Measurements from ENCODE around the gene DCP1A. TPM values are rescaled to one million over a fixed set of nuclear protein-coding genes. Genes with fewer than 3 reads are reported as not detected.

DCP1A gene
- total RNA-seq, 2 experiments from 2014 or later: 29.9 to 32.0 TPM

- ATAC-seq: no peak
- CTCF ChIA-PET: no interaction called here
These were observed 82.6 kb downstream of the DCP1A start for GRCh38 chr3:53264718-53265117.

GRCh38 chr3:53263907-53264306 is 83.4 kb downstream of the DCP1A start:
- Mint-ChIP-seq H3K27me3 (no peaks in the 10 kb centered on the region), H3K9me3 (no peaks in the 10 kb centered on the region), H3K4me1 (ENCODE audit: low read depth) (no peaks in the 10 kb centered on the region), H3K36me3 (ENCODE audit: low read depth) (no peaks in the 10 kb centered on the region), H3K4me3 (no peak overlapping the region), H3K27ac (no peak overlapping the region)
- ChIA-PET POLR2A (no interaction called here), CTCF (no interaction called here)
- no peak for DNase-seq
- TF ChIP-seq, protein P1, sequence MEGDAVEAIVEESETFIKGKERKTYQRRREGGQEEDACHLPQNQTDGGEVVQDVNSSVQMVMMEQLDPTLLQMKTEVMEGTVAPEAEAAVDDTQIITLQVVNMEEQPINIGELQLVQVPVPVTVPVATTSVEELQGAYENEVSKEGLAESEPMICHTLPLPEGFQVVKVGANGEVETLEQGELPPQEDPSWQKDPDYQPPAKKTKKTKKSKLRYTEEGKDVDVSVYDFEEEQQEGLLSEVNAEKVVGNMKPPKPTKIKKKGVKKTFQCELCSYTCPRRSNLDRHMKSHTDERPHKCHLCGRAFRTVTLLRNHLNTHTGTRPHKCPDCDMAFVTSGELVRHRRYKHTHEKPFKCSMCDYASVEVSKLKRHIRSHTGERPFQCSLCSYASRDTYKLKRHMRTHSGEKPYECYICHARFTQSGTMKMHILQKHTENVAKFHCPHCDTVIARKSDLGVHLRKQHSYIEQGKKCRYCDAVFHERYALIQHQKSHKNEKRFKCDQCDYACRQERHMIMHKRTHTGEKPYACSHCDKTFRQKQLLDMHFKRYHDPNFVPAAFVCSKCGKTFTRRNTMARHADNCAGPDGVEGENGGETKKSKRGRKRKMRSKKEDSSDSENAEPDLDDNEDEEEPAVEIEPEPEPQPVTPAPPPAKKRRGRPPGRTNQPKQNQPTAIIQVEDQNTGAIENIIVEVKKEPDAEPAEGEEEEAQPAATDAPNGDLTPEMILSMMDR (IDR thresholded peaks at IDR 0.05): no peak
- intact Hi-C loops (cut with micrococcal nuclease): no loop called here
- ATAC-seq: no peak

More at GRCh38 chr3:53264718-53265117, 82.6 kb downstream of the DCP1A start:
- Mint-ChIP-seq H3K4me1 (ENCODE audit: low read depth) (peaks cover 1% of the 10 kb centered on the region), H3K27me3 (no peaks in the 10 kb centered on the region), H3K36me3 (ENCODE audit: low read depth) (no peaks in the 10 kb centered on the region), H3K4me3 (no peak overlapping the region), H3K27ac (no peak overlapping the region), H3K9me3 (no peaks in the 10 kb centered on the region)
- intact Hi-C loops (cut with micrococcal nuclease): no loop called here
- POLR2A ChIA-PET: no interaction called here
- DNase-seq: no peak
- TF ChIP-seq, protein P1 (IDR thresholded peaks at IDR 0.05): no peak

DNA sequence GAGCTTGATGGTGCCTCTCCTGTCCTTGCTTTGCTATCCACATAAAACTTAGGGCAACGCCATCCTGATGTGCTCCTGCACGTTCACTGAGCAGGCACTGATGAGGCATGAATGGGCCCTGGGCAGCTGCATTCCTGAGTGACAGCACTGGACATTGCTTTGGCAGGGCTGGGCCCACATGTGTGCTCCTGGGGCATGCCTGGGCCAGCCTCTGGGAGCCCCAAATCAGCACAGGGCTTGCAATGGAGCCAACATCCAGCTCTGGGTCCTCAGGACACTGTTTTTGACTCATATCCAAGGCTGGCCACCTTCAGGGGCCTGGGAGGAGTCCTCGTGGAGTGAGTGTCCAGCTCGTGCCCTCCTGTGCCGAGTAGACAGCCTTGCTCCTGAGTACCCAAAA is 85.6 kb downstream of the DCP1A start:
- ChIA-PET CTCF (interaction anchor here (0.8 kb wide), 1 partner anchor 38 kb away, joined by 5 read pairs; no protein-coding TSS in a partner anchor), POLR2A (interaction anchor here (1.0 to 1.2 kb wide), 2 partner anchors 9 to 25 kb away, joined by 3 read pairs; no protein-coding TSS in a partner anchor)
- ATAC-seq (no peak), DNase-seq (no peak)
- intact Hi-C loops (cut with micrococcal nuclease): no loop called here
- TF ChIP-seq, protein P1 (IDR thresholded peaks at IDR 0.05): no peak
- Mint-ChIP-seq H3K27me3 (no peaks in the 10 kb centered on the region), H3K4me1 (ENCODE audit: low read depth) (no peaks in the 10 kb centered on the region), H3K9me3 (no peaks in the 10 kb centered on the region), H3K36me3 (ENCODE audit: low read depth) (no peaks in the 10 kb centered on the region), H3K27ac (no peak overlapping the region), H3K4me3 (no peak overlapping the region)

DNA sequence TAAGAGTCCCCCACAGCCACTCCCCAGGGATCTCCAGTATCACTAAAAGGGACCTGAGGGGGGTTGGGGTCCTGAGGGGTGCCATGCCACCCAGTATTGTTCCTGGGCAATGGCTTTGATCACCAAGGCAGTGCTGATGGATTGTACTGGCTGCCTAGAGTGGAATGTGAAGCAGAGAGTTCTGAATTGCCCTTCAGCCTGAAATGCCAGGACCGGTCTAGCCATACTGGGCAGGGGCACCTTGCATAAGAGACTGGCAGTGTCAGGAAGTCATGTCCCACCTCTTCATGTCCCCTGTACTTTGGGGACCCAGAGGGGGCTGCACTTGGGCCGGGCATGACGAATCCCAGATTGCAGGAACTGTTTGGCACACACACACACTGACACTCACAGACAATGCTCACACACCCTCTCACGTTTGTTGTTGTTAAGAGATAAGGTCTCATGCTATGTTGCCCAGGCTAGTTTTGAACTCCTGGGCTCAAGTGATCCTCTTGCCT is 87.0 kb downstream of the DCP1A start:
- H3K27ac Mint-ChIP-seq: no peak overlapping the region
- no peaks in the 10 kb centered on the region for H3K27me3 Mint-ChIP-seq
- ChIA-PET CTCF (no interaction called here), POLR2A (no interaction called here)
- intact Hi-C loops (cut with micrococcal nuclease): no loop called here
- ATAC-seq: no peak
- no peak overlapping the region for H3K4me3 Mint-ChIP-seq
- H3K9me3 Mint-ChIP-seq: no peaks in the 10 kb centered on the region
- H3K4me1 Mint-ChIP-seq (ENCODE audit: low read depth): no peaks in the 10 kb centered on the region
- H3K36me3 Mint-ChIP-seq (ENCODE audit: low read depth): no peaks in the 10 kb centered on the region
- TF ChIP-seq, protein P1 (IDR thresholded peaks at IDR 0.05): no peak
- no peak for DNase-seq

DNA sequence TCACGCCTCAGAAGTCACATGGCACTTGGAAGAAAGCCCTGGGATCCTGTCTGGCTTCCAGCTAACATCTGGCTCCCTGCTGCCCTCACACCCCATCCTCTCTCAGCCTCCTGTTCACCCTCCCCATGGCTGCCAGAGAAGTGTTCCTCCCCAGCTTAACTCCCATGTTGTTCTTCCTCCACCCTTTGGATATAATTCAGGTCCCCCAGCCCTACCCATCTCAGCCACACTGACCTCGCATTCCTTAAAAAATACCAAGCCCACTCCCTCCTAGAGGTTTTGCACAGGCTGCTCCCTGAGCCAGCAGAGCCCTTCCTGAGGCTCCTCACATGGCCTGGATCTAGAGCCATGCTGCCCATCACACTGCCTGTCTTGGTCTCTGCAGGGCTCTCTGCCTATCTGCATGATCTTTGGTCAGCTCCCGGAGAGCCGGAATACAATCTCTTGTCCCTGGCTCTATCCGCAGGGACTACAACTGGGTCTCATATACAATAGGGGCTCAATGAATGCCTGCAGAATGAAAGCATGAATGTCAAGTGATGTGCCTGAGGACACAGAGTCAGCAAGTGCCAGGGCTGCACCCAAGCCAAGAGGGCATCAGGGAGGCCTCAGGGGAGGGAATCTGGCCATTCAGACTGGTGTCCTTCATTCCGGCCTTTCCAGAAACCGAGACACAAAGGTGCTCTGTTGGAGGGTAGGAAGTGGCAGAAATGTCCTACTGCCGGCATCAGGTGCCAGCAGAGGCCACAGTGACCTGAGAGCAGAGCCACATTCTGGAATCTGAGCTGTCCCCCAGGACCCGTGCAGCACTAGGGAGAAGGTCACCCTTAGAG is 87.7 kb downstream of the DCP1A start:
- DNase-seq (no peak), ATAC-seq (no peak)
- Mint-ChIP-seq H3K27ac (no peak overlapping the region), H3K4me1 (ENCODE audit: low read depth) (no peaks in the 10 kb centered on the region), H3K9me3 (no peaks in the 10 kb centered on the region), H3K27me3 (no peaks in the 10 kb centered on the region), H3K36me3 (ENCODE audit: low read depth) (peaks cover 3% of the 10 kb centered on the region), H3K4me3 (no peak overlapping the region)
- ChIA-PET CTCF (no interaction called here), POLR2A (interaction anchor here (0.9 to 1.2 kb wide), 3 partner anchors 26 to 88 kb away, joined by 3 to 4 read pairs (median 4); partner anchors contain the start of gene DCP1A)
- TF ChIP-seq, protein P1 (IDR thresholded peaks at IDR 0.05): no peak
- intact Hi-C loops (cut with micrococcal nuclease): no loop called here
